A204.1 (cell line): Measurements from ENCODE around the gene ZC3H12D.
"Not testable (repeated sequence)": the region's sequence is repeated elsewhere in the genome, so short reads cannot be mapped to it uniquely, and the experiment has no call there.

ENCODE experiments used
- FAIRE-seq: peaks from 2 replicates; lab custom pipeline; 2012; peaks lifted over from hg19 to GRCh38; lab: Jason Lieb, UNC

ZC3H12D gene

DNA sequence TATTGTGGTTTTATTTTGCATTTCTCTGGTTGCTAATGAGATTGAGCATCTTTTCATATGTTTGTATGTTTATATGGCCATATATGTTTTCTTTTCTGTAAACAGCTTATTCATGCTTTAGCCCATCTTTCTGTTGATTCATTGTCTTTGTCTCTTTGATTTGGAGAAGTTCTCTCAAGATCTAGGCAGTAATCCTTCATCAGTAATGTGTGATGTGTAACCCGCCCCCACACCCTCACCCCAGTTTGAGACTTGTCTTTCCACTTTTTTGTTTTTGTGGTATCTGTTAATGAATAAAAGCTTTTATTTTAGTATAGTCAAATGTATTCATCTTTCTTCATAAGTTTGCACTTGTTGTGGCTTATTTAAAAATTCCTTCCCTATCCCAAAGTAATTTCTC is 26.0 kb downstream of the ZC3H12D start:
- FAIRE-seq, result no peak

DNA sequence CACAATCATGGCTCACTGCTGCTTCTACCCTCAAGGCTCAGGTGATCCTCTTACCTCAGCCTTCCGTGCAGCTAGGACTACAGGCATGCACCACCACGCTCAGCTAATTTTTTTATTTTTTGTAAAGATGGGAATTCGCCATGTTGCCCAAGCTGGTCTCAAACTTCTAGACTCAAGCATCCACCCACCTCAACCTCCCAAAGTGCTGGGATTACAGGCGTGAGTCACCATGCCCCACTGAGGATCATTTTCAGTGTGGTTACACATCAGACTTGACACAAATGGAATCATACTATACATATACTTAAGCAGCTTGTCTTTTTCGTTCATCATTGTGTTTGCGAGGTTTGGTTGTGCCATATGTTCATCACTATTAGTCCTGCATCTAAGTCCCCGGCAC is 26.6 kb downstream of the ZC3H12D start:
- no peak for FAIRE-seq

DNA sequence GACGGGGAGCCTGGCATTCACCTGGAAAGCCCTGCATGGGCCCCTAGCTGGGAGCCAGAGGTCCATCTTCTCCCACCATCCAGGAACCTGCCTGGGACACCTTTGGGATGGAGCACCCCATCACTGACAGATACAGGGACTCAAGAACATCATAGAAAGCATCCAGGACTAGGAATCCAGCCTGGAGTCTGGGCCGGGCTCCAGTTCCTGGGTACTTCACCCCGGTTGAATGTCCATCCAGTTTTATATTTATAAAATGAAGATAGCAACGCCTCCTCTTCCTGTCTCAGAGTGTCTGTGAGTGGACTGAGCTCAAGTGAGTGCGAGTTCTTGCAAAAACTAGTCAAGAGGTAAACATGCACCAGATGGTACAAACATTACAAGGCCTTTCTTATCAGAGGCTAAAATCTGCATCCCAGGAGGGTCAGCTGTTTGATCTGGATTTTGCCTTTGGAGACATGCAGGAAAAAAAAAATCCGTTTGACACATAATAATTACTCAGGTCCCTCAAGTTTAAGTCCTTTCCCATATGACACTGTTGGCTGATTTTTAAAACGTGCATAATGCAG is 27.4 kb downstream of the ZC3H12D start:
- FAIRE-seq, result no peak

DNA sequence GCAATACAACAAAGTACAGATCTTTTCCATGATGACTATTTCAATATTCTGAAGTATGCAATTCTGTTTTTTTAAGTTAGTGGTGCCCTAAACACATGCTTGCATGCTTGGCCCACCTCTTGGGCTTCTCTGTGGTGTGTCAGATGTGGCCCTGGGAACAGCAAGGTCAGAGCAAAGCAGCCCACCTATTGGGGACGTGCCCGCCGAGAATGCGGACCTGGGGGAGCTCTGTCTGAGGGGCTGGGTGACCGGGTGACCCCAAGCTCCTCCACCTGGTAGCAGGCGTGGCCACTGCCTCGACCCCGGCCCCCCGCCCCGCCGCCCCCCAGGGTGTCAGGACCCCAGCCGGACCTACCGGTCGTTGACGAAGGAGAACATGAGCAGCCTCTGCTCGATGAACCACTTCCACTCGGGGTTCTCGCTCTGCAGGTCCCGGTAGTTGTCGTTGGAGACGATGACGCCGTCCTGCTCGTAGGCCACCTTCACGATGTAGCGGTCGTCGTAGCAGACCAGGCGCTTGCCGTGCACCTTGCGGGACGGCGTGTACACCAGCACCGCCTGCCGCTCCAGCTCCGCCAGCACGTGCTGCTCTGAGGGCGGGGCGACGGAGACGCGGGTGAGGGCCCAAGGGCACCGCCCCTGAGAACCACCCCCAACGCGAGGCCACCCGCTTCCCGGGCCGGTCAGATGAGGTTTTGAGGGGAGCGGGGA is 28.3 kb downstream of the ZC3H12D start:
- no peak for FAIRE-seq

DNA sequence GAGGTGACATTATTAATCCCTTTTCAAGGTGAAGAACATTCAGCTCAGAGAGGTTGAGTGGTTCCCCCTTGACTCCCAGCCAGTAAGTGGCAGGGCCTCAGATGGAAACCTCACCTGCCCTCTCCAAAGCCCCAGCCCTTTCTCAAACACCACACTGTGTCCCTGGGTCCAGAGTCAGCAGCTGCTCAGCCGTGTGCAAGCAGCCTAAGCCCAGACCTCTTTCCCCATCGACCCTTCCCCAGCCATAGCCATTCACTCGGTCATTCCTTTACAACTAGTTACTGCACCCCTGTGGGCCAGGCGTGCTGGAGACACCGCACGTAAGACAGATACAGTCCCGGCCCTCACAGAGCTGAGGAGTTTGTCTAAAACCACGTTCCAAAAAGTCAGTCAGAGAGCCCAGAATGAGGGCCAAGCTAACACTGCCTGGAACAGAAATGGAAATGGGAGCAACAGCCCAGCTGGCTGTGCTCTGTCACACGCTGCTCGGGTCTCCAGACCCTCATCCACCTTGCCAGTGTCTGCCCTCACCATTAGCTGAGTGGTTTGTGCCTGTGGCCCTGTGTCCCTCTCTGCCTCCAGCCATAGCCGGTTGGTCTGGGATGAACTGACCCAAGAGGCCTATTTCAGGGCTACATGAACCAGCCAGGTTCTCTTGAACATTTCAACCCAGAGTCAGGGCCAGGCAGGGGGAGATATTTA is 29.6 kb downstream of the ZC3H12D start:
- FAIRE-seq, result no peak

DNA sequence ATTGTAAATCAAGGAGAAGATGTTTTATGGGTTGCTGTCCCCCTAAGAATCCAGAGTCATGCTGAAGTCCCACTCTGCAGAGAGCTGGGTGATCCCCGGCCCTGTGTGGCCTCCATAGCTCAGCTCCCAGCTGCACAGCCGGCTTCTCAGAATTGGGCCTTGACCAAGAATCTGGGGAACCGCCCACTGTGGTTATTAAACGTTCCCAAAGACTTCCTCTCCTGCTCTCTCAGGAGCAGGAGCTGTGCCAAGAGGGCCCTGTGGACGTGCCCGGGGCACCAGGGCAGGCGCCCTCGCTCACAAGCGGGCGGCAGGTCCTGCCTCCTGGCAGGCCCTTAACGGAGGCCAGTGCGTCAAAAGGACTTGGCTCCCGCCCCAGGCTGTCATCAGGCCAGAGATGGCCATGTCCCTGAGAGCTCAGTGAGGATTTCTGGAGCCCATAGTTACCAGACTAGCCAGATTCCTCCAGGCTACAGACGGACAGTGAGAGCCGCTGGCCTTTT is 30.4 kb downstream of the ZC3H12D start:
- FAIRE-seq, result no peak

DNA sequence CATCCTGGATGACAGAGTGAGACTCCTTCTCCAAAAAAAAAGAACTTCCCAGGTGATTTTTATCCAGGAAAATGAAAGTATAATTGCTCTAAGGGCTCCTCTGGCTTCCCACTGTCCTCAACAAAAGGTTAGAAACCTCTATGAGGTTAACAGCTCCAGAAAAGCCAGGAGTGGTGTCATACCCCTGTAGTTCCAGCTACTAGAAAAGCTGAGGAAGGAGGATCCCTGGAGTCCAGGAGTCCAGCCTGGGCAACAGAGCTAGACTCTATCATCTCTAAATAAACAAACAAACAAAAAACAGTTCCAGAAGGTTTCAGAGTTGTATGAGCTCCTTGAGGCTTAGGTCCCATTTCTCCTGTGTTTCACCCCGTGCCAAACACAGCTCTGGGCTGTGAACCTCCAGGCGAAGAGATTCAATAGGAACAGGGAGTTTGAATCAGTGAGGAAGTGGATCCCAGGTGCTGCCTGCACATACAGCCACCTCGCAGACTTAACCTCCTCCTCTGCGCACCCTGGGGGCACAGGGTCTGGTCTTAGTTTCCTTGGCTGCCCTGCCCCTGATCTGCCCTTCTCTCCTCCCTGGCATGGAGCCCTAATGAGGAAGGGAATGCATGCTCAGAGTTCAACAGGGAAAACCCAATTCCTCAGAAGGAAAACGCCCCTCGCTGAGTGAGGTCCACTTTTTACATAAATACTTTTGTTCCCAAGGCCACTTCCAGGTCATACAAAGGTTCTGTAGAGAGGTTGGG is 31.0 kb downstream of the ZC3H12D start:
- FAIRE-seq, result no peak

DNA sequence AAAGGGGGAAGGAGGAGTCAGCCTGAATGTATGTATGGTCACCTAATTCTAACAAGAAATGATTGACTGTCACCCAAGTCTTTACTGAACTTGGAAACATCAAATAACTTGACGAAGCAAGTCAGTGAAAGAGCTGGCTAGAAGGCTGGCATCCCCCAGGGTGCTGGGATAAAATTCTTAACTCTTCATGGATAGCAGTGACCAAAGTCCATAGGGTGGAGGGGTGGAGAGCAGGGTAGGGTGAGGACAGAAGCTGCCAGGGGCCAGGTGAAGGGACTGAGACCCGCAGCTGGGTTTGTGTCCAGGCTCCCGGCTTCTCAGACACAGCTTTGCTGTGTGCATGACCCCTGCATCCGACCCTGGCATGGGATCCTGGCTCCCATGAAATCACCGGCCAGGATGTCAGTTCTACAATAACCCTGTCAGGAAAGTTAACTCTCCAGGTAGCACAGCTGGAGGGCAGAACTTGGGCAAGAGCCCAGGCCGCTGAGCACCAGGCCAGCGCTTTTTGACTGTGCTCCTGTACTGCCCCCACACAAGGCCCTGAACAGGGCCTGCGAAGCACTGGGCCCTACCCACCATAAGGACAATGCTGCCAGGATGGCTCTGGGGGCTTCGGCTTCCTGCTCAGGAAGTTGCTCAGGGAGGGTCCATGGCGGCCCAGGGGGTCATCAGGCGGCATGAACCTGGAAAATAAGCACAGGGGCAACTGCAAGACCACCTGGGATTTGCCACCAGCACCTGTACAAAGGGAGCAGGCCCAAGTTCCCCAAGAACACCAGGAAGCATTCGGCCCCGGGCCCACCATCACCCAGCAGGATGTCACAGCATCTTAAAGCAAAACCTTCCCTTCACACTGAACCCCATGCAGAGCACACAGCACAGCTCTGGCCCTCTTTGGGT is 32.5 kb downstream of the ZC3H12D start:
- FAIRE-seq, result no peak

DNA sequence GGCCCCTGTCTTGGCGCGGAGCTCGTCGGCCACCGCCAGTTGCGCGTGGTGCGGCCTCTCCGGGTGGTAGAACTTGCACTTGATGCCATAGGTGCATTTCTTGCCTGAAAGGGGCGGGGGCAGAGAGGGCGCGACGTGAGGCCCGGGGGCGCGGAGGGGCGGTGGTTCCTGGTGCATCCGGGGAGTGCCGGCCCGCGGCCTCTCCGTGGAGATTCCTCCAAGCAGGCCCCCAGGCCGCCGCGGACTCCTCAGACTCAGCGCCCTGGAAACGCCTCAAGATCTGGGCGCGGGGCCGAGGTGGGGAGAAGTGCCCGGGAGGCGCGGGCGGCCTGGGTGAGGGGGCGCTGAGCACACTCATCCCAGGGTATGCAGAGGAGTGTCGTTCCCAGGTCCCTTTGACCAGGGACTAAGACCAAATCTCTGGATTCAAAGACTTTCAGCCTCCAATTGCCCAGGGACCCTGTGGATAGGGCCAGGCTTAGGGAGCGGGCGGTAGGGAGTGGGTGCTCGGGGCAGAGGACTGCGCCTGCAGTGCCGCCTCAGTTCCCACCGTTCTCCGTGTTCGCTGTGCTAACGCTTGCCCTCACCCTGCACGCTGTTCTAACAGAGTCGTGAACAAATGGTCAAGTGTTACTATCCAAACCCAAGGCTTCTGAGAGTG is 33.3 kb downstream of the ZC3H12D start:
- no peak for FAIRE-seq

DNA sequence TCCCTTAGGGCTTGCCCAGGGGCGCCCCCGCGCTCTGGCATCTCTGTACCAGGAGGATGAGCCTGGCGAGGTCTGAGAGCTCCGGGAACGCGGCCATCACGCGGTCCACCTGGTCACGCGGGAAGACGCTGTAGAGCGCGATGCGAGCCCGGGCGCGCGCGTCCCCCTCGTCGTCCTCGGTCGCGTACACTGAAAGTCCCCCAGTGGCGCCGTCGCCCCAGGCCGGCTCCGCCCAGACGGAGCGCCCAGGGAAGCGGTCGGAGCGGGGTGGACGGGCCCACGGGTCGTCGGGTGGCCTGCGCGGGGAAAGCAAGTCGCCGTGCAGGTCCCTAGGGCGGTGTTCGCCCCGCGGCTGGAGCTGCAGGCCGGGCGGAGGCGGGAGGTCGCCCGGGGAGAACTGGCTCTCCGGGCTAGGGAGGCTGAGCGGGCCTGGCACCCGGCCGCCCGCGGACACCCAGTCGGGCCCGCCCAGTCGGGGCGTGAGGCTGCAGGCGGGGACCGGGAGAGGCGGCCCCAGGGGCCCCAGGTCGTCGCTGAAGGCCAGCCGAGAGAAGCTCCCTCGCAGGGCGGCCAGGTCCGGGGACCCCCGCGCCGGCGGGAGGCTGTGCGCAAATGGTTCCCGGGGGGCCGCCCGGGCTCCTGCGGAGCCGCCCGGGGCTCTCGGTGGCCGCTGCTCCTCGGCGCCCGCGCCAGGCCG is 34.0 kb downstream of the ZC3H12D start:
- no peak for FAIRE-seq

DNA sequence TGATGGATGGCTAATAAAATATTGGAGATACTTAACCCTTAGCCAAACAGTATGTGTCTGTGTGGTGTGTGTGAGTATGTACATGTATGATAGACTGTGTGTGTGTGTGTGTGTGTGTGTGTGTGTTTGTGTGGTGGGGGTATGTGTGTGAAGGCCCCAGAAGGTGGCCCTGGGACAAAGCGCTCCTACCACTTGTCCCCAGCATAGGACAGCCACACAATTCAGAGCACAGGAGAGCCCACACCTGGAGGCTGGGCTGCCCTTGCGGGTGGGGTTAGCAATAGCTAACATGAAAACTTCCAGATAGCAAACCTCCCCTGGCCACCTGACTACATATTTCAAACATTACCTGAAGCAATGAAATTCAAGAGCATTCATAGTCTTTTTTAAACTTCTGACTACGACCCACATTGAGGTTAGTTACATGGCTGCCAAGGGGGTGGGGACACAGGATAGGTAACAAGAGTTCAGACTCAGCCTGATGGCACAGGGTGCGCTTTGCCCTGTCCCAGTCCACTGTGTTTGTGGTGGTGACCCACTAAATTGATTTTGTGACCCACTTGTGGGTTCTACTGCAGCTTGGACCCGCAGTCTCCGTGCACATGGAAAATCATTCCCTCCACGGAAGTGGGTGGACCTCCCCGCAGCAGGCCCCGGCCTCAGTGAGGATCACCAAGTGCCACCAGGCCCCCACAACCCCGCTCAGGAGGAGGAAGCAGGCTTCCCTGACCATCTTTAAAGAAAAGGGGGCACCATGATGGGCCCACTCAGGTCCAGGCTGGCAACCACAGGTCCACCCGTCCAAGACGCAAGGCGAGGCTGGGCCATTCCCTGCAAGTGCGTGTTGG is 34.8 kb downstream of the ZC3H12D start:
- FAIRE-seq, result no peak

DNA sequence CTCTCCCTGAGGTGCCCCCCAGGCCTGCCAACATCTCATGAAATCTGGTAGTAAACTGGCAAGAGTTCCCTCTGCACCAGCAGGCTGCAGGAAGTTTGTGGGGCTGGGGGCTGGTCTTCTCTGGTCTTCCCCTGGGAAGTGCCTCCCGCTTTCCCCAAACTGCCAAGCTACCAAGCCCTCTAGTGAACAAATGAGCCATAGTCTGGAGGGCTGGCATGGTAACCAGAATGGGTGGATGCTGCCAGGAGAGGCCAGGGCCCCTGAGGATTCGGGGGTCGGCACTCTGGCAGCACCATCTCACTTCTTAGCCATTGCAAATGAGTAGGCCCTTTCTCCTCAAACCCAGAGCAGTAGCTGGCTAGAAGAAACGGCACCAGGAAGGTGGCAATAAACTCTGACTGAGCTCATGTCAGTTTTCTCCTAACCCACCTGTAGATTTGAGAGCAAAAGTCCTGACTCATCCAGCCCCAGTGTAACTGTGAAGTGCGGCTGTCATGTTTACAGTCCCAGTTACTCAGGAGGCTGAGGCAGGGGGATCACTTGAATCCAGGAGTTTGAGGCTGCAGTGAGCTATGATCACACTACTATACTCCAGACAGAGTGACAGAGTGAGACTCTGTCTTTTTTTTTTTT is 35.9 kb downstream of the ZC3H12D start:
- no peak for FAIRE-seq

DNA sequence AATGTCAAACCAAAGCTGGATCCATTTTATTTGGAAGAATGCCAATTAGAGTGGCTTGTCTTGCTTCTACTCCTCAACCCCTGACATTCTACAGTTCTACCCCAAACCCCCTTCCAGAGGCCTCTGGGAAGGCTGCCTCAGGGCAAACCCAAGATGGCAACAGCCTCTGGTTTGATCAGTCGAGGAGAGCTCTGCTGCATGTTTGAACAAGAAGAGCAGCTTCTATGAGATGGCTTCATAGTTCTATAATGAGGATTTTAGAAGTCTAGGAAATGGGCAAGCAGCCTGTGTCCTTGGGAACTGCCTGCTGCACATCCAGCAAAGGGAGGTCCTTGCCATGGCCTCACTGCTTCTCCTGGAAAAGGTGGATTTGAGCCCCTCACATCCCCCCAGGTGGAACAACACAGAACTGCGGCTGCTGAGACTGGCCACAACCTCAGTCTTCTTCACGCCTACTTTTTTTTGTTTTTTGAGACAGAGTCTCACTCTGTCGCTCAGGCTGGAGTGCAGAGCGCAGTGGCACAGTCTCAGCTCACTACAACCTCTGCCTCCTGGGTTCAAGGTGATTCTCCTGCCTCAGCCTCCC is 37.9 kb downstream of the ZC3H12D start:
- no peak for FAIRE-seq

DNA sequence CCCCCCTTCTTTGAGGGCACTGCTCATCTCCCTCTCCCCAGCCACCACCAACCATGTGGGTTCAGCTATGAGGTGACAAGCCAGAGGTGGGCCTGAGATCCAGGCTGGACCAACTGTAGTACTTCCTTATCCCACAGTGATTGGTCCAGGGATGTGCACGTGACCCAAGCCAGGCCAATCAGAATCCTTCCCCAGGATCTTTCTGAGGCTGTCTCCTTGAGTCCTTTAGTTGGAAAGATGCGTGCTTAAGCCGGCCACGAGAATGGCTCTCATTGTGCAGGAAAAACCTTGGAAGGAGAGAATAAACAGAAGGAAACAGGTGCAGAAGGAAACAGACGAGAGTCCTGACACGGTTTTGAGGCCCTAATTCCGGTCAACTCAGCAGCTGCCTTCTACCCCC is 39.2 kb downstream of the ZC3H12D start:
- no peak for FAIRE-seq

DNA sequence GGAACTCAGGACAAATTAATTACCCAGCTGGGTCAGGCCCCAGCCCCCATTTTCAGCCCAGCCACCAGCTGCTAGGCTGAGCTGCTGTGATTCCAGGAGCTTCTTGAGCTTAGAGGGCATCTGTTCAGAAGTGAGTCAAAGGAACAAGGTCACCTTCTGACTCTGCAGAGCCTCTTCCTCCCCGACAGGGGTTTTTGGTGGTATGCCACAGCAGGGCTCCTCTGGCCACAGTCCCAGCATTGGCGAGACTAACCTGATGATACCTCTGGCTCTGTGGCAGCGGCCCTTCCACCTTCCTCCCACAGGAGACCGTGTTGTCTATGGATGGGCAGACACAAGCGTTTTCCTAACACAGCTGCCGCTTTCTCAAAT is 39.7 kb downstream of the ZC3H12D start:
- no peak for FAIRE-seq

DNA sequence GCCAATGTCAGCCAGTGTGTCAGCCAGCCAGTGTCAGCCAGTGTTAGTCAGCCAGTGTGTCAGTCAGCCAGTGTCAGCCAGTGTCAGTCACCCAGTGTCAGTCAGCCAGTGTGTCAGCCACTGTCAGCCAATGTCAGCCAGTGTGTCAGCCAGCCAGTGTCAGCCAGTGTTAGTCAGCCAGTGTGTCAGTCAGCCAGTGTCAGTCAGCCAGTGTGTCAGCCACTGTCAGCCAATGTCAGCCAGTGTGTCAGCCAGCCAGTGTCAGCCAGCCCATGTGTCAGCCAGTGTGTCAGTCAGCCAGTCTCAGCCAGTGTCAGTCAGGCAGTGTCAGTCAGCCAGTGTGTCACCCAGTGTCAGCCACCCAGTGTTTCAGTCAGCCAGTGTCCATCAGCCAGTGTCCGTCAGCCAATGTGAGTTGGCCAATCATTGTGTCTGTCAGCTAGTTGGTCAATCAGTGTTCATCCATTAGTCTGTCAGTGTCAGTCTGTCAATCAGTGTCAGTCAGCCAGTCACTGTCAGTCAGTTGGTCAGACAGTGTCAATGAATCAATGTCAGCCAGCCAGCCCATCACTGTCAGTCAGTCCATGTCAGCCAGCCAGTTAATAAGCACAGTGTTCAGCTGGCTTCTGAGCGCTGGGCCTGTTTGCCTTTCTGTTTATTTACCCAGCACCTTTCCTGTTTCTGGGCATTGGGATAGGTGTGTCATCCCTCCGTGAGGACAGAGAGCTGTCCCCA is 40.3 kb downstream of the ZC3H12D start:
- not testable (repeated sequence) for FAIRE-seq

DNA sequence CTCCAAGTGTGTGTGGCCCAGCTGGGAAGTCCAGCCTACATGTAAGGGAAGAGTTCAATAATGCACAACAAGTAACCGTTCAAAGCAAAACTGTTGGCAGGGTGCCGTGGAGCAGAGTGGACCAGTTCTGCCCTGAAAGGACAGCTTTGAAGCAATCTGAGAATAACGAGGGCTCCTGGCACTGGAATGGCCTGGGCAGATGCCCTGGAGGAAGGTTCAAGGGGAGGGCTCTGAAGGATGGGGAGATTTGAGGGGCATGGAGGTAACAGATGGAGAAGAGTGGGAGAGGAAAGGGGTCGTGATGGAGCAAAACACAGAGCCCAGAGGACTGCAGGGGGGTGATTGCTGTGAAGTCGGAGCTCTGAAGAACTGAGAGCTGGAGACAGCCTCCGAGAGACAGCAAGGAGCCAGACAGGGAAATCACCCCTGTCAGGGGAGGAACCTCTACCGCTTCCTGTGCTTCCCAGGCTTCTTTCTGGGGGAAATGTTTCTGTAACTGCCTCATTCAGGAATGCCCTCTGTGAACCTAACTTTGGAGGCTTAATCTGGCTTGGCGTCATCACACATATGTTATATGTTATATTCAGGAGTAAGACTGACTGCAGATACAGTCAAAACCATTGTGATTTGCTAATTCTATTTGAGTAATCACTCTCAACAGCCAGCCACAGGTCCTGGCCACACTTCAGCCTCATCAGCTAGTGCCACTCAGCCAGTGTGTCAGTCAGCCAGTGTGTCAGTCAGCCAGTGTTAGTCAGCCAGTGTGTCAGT is 41.2 kb downstream of the ZC3H12D start:
- no peak for FAIRE-seq
